Activated CD8-positive, alpha-beta memory T cell treated with anti-CD3 and anti-CD28 coated beads for 24 hours (primary cell): ENCODE measurements around the gene TCP11L1.
A peak's percentile ranks its signal among the peaks of the same experiment; 100 is the strongest.
"Not testable (repeated sequence)": the region's sequence is repeated elsewhere in the genome, so short reads cannot be mapped to it uniquely, and the experiment has no call there.

ENCODE experiments used
- DNase-seq: peaks from one replicate; pipeline ENCODE4 v3.0.0-alpha.2; 2020

TCP11L1 gene

DNA sequence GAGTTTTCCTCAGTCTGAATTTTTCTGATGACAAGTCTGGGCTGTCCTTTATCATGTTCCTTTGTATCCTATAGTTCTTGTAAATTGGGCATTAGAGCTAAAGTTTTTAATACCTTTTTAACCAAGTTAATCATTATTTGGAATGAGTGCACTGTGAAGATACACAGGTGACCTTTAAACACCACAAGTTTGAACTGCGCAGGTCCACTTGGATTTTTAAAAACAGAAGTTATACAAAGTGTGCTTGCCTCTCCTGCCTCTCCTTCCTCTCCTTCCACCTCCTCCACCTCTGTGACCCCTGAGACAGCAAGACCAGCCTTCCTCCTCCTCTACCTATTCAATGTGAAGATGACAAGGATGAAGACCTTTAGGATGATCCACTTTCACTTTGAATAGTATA is 4.4 kb upstream of the TCP11L1 start:
- no peak for DNase-seq

DNA sequence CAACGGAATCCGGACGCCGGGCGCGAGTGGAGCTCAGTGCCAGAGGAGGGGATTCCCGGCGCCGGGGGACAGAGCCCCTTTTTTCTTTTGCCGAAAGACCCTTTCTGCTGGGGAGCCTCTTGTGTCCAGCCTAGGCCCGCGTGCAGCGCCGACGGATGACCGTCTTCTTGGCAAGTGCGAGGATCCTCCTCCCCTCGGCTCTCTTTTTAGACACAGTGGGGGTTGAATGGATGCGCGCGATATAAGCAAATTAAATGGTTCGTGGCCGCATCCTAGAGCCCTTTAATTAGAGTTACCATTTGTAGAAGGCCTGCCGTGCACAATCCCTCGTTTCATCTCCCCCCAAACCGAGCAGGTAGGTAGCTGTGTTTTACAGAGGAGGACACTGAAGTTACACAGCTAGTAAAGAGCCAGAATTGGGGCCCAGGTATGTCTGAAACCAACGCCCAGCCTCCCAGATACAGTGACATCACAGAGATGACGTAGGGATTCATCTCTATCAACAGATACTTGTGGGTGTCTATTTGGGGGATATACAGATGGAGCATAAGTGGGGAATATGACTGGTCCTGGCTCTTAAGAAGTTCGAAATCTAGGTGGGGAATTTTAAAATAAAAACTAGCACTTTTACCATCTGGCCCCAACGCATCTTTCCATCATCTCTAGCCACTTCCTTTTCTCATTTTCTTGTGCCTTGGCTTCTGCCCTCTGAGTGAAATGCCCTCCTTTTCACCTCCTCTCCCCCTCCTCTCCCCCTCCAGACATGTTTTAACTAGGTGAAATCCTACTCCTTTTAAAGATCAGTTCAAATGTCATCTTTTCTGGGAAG is 875 bp downstream of the TCP11L1 start:
- DNase-seq: peak; percentile 77

DNA sequence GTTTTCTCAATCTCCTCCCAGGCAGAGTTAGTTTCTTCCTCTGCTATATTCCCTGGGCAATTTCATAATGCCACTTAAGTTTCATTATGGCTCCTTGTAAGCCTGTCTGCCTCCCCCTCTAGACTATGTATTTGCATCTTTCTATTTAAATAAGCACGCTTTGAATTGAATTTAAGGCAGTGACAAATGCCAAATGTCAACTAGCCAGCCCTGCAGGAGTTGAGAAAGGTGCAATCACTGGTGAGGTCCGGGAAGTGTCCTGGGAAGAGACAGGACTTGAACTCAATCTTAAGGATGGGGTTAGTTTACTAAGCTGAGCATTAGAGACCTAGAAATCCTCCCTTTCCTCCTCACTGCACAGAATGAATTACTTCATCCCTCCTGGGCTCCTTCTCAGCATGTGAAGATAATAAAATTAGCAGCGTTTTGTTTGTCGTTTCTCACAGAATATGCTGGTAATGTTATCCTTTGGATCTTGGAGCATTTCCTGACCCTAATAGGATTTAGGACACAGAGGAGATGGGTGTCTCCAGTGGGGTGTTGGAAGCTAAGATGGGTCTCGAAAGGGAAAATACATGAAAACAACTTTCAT is 1.6 kb downstream of the TCP11L1 start:
- no peak for DNase-seq

DNA sequence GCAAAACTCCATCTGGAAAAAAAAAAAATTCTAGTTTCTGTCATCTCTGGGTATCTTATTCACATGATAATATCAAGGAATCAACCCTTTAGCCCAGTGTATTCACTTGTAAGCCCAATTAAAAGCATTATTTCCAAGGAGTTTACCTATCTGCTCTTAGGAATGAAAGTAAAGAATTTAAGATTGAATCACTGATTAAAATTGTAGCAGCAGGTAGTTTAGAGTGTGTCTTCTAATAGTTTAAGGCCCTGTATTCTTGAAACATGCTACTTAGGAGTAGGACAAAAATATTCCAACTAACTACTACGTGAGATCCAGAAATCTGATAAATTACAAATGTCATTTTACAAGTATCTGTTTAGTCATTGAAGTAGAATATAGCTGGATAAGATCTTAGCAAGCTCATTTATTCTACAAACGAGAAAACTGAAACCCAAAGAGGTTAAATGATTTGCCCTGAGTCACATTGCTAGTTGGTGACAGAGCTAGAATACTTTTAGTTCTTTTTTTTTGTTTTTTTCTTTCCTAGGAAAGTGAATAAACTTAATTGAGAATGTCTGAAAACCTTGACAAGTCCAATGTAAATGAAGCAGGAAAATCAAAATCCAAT is 4.0 kb downstream of the TCP11L1 start:
- no peak for DNase-seq

DNA sequence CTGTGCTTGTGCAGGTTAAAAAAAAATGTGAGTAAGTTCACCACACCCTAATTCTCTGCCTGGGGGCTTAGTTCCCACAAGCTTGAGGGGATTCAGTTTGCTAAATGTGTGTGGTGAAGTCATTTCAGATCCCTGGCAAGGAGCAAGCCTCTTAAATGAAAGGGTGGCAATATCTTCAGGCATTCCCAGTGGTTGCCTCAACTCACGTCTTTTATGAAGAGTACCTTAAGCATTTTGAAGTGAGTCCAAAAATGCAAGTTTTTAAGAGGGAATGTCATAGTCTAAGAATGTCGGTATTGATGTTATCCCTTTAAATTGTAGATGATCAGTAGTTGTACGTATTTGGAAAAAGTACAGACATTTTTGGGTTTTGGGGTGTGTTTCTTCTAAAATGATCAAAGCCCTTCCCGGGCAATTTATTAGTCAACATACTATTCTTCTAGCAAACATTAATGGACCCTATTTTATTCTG is 4.9 kb downstream of the TCP11L1 start:
- no peak for DNase-seq

DNA sequence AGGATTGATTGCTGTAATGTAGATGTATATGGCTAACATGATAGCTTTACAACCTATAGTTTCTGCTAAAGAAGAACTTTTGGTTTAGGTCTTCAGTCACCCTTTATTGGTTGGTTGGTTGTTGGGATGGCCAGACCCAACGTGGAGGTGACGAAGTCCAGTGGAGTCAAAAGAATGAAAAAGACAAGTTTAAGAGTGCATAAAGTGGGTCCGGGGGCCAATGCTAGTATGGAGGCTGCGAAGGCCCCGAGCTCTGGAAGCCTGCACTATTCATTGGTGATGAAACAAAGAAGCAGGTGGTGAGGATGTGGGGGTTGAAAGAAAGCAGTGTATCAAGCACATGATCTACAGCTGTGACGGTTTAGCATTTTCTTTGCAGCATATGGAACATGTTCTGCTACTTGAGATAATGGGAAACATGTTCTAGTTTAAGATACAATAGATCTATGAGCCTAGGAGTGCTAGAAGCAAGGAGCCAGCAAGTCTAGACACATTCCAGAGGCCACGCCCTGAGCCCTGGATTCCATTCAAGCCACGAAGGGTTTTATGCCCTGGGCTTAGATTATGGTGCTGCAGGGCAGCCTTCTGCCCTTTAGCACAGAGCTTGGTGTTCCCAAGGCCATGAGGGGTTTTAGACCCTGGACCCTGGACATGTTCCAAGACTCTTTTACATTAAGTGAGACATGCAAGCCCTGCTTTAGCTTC is 6.3 kb downstream of the TCP11L1 start:
- no peak for DNase-seq

DNA sequence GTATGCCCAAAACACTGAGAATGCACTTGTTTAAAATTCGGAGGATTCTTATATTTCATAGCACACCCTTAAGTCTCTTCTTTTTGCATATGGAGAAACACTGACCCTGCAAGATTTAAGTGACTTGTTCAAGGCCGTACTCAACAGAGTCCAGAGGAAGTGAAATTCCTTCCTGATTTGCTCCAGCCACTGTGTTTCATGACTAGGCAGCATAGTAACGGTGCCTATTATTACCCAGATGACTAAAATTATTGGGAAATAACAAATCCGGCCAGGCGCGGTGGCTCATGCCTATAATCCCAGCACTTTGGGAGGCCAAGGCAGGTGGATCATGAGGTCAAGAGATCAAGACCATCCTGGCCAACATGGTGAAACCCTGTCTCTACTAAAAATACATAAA is 9.3 kb downstream of the TCP11L1 start:
- DNase-seq: not testable (repeated sequence)

DNA sequence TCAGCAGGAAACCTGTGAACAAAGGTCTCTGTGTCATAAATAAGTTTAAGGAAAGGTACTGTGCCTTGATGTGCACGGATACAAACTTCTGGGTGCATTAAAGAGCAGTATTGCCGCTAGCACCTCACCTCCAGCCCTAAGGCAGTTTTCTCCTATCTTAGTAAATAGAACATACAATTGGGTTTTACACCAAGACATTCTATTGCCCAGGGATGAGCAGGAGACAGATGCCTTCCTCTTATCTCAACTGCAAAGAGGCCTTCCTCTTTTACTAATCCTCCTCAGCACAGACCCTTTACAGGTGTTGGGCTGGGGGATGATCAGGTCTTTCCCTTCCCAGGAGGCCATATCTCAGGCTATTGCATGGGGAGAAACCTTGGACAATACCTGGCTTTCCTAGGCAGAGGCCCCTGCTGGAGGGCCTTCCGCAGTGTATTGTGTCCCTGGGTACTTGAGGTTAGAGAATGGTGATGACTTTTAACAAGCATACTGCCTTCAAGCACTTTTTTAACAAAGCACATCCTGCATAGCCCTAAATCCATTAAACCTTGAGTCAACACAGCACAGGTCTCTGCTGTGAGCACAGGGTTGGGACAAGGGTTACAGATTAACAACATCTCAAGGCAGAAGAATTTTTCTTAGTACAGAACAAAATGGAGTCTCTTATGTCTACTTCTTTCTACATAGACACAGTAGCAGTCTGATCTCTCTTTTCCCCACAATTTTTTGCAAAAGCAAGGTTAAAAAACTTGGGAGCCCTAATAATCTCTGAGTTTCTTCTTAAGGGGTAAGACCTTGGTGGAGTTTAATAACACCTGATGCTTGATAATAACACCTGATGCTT is 10.4 kb downstream of the TCP11L1 start:
- DNase-seq: not testable (repeated sequence)

DNA sequence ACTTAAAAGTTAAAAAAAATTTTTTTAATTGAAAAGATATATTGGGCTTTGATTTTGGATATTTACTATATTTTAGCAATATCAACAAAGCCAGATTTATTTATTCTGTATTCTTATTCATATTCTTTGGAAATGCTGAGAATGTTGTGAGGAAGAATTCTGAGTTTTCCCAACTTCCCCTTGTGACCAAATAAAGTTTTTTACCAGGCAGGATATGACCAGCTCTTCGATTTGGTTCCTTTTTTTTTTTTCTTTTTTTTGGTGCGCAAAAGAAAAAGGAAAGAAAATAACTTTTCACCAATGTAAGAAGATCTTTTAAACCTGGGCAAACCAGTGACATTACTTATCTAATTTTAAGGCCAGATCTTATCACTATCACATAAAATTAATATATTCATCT is 12.9 kb downstream of the TCP11L1 start:
- DNase-seq: no peak

DNA sequence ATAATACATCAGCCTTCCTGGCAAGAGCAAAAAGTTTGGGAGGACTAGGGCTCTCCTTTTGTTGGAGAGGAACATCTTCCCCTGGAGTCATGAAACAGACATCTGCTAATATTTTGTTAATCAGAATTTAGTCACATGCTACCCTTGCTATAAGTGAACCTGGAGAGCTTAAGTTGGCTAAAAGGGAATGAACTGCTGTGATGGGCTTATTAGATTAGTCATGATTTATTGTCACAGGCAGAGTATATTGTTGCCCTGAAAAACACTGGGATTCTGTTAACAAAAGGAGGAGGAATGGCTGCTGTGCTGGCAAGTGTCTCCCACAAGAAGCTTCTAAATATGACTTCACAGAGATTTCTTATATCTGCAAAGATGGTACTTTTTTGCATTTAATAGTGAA is 16.0 kb downstream of the TCP11L1 start:
- no peak for DNase-seq

DNA sequence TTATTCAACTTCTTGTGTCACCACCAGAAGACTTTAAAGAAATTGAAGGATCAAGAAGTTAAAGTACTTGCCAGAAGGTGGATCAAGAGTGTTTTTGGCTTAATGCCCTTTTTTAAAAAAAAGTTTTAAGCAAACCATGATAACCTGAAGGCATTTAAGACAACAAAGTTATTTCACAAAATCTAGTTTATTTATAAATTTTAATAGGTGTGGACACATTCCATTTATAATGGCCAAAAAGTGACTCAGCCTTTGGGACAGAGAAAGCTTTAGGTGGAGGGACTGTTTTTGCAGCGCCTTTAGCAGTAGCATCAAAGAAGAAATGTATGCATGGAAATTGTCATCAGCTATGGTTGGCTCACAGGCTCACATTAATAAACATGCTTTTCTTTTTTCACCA is 17.9 kb downstream of the TCP11L1 start:
- DNase-seq: no peak

DNA sequence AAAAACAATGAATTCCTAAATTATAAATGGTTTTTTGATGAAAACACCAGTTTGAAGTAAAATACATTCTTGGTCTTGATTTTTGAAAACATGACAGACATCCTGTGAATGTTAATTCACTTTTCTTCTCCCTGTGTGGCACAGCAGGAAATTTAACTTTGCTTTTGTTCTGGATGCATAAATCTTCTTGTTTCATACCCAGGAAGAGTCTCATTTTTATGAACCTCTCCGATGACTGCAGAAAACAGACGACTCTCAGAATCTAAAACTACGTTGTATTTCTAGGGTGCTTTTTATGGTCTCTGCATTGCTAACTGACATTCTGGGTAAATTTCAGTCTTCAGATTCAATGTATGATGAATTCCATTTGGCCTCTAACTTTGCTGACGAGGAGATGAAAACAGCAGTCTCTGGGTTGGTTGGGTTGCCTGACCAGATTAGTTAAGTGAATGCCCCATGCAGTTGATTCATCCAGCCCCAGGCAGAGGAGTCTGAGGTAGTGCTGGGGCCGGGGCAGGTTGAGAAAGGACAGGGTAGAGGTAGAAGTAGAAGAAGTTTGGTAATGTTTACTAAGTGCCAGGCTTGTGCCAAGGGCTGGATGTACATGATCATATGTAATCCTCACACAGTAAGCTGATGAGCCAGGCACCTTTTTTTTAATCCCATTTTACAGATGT is 20.1 kb downstream of the TCP11L1 start:
- no peak for DNase-seq

DNA sequence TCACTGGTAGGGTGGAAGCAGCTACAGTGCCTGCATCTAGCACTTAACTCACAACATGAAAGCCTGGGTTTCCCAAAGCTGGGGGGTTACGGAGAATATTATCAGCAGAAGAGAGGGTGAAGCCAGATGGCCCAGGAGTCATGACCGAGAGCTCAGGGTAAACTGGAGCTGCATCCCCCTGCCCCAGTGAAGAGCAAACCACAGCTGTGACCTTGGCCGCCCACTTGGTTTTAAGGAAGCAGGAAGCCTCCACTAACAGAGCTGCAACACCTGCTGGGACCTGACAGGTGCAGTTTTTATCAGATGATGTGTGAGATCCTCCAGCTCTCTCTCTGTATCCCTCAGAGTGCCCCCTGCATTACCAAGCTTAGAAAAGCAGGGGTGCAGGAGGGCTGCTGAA is 20.9 kb downstream of the TCP11L1 start:
- DNase-seq: no peak

DNA sequence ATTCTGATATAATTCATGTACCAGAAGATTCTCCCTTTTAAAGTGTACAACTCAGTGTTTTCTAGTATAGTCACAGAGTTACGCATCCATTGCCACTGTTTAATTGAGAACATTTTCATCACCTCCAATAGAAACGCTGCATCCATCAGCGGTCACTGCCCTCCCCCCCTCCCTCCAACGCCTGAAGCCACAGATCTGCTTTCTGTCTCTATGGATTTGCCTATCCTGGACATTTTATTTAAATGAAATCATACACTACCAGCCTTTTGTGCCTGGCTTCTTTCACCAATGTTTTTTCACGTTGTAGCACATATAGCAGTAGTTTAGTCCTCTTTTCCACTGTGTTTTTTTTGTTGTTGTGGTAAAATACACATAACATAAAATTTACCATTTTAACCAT is 22.8 kb downstream of the TCP11L1 start:
- DNase-seq: no peak

DNA sequence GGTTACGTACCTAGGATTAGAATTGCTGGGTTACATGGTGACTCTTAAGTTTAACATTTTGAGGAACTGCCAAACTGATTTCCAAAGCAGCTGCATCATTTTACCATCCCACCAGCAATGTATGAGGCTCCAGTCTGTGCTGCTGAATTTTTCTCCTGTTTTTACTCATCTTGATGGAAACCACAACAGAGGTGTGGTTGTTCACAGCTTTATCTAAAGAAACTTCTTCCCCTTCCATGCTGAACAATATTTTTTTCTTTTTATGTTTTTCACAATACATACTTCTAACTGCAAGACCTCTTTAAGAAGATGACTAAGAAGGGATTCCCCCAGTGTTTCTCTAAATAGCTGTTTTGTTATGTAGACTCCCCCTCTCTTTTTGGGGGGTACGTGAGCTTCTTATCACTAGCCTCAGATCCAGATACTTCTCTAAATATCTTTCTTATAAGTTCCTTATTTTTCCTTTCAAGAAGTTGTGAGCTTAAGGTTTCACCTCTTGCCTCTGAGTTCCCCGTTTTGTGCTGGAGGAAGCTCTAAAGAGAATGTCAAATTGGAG is 24.0 kb downstream of the TCP11L1 start:
- no peak for DNase-seq

DNA sequence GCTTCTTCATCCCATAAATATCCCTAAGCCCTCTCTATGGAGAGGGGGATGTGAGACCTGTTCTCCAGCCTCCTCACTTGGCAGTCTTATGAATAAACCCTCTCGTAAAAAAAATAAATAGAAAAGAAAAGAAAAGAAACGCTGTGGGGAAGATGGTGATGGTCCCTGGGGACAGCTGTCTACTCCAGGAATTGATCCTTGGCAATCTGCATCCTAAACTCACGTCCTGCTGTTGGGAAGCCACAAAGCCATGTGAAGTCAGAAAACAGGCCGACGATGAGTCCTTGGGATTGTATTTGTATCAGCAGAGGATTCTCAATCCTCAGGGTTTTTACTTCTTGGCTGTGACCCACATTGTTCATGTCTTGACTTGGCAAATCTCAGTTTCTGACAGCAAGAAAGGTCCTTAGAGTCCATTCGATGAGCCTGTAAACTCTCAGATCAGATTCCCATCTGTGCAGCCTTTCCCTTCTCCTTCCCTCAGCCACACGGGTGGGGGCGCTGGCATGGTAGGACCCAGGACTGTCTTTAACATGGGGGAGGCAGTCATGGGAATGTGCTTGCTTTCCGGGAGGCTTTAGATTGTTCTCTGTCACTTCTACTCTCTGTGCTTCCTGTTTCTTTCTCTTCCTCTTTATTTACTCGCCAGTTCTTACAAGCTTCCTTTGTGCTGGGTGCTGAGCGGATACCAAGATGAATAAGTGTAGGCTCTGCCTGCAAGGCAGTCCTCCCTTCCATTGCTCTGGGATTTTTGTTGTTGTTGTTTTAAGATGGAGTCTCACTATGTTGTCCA is 24.9 kb downstream of the TCP11L1 start:
- no peak for DNase-seq

DNA sequence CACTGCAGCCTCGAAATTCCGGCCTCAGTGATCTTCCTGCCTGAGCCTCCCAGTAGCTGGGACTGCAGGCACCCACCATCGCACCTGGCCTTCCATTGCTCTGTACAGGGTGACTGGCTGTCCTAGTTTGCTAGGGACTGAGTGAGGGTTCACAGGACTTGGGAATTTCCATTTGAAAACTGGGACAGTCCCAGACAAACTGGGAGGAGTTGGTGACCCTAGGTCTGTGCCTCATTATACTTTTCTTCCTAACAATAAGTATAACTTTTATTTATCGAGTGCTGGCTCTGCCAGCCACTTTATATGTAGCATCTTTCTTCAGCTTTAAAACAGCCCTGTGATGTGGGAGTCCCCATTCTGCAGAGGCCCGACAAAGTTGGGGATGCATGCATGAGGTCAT is 25.5 kb downstream of the TCP11L1 start:
- DNase-seq: no peak

DNA sequence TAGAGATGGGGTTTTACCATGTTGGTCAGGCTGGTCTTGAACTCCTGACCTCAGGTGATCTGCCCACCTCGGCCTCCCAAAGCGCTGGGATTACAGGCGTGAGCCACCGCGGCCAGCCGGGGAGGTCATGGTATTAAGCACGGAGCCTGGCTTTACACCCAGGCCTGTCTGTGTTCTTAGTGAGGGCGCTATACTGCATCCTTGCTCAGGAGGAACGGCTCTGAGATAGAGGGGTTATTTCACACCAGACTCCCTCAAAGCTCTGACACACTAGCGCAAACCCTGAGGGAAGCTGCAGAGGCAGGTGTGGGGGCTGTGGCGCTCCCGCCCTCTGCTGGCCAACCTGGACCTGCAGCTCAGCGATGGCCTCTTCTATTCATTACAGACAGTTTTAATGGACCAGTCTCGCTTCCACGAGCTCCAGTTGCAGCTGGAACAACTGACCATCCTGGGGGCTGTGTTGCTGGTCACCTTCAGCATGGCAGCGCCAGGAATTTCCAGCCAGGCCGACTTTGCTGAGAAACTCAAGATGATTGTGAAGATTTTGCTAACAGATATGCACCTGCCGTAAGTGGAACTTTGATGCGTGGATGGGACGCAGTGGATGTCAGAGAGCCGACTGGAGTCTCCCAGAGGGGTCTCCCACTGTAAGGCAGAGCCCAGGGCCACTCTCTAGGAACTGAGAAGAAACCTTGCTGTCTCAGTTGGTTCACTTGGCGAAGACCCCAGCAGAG is 26.2 kb downstream of the TCP11L1 start:
- peak; percentile 89 for DNase-seq

DNA sequence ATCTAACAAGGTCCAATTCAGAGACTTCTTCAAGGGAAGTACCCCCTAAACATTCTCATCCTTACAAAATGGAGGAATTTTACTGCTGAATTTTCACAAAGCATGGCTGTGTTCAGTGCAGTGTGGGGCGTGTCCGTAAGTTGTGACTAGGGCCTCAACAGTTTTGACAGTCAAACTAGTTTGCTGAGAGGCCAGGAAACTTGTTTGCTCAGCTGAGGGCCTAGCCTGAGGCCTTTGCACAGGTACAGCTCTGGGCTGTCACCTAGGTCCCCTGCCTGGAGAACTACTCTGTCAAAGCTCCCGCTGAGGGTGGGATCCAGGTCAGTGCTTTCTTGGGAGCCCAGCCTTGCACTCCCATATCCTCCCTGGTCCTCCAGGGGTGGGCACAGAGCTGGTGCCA is 27.9 kb downstream of the TCP11L1 start:
- DNase-seq: no peak
